HL-60/S4 (cell line): ENCODE measurements around the gene ZNF217.

ENCODE experiments used
- in situ Hi-C: fragments of 300-500 bp; cut with MboI; formaldehyde crosslinking; loops from 2 replicates; pipeline ENCODE4 v1.14.3; 2022; ENCODE audit warnings: low sequenced_read_pairs

The ZNF217 gene

GRCh38 chr20:53585004-53585569 lies 8.6 kb downstream of the ZNF217 start:
- in situ Hi-C loops: loop anchor here (25.0 kb wide), 1 partner anchor 352 kb away; no protein-coding TSS in a partner anchor

DNA sequence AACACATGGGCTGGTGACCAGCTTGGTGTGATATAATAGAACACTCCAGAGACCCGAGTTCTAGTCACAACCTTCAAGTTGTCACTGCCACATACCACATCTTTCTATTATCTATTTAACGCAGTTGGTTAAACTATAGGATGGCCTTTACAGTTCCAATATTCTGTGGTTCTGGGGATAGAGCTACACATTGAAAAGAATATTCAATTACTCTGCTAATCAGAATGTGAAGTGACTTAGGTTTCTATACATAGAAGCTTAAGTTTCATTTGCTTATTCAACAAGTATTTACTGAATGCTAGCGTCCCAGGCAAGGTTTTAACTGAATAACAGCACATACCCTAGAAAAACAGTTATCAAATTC lies 9.1 kb downstream of the ZNF217 start:
- in situ Hi-C loops: loop anchor here (25.0 kb wide), 1 partner anchor 353 kb away; no protein-coding TSS in a partner anchor

DNA sequence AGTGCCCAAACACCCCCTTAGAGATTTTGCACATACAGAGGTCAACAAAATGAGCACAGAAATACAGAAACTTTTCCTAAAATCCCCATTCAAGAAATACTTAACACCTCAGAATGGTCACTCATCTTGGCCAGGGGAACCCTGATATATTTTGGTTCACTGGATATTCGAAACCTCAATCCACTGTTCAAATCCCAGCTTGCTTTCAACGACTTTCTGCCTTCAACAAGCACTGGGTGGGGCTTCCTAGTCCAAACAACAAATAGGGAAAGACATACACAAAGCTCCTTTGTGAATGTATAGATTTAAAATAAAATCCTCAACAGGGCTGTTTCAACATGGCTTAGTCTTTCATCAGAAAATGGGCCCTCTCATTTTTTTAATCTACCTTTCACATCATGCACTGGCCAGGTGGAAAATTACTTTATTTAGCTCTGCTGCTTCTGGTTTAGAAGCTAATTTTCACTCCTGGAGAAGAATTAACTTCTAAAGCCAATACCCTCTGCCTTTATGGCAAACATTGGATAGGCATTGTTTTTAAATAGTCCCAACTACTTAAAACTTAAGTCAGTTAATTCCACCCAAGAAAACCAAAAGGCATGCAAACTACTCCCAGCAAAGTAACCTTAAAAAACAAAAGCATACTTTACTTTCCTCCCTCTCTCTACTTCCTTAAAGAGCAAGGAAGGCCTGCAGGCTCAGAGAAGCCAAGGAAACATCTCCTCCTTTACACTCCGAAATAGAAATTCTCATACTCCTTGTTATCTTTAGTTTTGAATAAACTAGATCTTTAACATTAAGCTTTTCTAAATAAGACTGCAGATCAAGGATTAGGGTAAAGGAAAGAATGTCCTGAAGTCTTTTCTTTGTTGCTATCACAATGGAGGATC lies 9.7 kb downstream of the ZNF217 start:
- in situ Hi-C loops: loop anchor here (25.0 kb wide), 1 partner anchor 353 kb away; no protein-coding TSS in a partner anchor

DNA sequence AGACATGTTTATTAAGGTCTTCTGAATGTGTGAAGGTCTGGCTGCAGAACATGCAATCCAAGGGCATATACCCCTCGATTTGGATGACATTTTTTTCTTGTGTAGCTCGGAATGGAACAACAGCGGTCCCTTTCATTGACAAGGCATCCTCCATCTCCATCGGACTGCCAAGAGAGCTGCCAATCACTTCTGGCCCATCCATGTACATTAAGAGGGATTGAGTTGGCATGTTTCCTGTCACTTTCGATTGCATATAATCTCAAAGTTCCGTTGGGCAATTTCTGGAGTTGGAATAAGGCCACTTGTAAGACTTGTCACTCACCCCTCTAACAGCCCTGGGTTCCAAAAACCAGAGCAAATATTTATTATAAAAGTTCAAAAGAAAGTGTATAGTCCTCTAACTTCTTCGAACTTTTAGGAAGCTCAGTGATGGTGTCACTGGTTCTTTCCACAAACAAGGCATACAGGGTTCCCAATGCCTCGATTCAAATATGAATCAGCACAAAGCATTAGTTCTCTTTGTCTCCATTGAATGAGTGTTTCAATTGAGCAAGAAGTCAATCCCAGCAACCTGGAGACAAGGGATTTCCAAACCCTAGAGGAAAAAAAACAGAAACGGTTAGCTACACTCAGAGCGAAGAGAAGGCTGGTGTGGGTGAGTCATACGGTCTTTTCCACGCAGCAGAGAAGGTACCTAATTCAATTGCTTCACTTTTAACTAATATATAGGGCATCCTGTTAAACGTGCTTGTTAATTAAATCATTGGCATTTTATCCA lies 10.9 kb downstream of the ZNF217 start:
- in situ Hi-C loops: loop anchor here (25.0 kb wide), 1 partner anchor 355 kb away; no protein-coding TSS in a partner anchor

DNA sequence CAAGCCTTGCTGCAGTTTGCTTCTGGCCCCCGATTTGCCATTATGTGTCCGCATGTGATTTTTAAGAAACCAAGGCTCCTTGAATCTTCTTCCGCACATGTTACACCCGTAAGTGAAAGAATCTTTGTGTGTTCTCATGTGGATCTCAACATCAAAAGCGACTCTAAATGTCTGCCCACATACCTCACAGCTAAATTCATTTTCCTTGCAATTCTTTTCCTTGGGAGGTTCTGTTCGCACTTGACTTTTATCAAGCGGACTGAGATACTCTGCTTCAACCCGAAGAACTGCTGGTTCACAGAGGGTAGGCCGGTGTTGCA lies 11.4 kb downstream of the ZNF217 start:
- in situ Hi-C loops: loop anchor here (25.0 kb wide), 1 partner anchor 355 kb away; no protein-coding TSS in a partner anchor

- in situ Hi-C loops: loop anchor here (25.0 kb wide), 1 partner anchor 356 kb away; no protein-coding TSS in a partner anchor
These were observed 12.0 kb downstream of the ZNF217 start for GRCh38 chr20:53581444-53582250.

DNA sequence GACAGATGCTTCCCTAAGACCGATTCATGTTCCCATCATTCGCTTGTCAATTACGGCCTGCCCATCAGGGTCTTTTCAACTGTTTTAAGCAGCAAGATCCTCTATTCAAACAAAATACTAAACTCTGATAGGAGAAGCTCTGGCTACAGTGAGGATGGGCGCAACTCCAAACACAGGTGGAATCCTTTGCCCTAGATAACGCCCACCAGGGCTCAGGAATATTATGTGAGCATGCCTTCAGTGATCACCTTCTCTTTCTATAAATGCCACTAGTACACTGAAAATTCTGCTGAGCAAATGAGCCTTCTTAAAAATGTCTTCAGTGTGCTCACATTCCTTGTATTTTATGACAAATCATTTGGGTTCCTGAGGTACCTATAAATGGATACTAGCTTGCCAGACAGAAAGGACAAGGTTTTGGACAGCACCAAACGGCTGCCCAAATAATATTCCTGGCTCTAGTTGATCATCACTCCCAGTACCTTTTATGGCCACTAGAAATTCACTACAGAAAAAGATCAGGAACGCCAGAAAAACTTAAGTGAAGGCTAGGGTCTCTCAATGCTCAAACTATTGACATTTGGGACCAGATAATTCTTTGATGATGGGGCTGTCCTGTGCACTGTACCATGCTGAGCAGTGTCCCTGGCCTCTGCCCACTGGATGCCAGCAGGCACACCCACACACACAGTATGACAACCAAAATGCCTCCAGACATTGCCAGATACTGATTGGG lies 13.1 kb downstream of the ZNF217 start:
- in situ Hi-C loops: loop anchor here (25.0 kb wide), 1 partner anchor 357 kb away; no protein-coding TSS in a partner anchor

DNA sequence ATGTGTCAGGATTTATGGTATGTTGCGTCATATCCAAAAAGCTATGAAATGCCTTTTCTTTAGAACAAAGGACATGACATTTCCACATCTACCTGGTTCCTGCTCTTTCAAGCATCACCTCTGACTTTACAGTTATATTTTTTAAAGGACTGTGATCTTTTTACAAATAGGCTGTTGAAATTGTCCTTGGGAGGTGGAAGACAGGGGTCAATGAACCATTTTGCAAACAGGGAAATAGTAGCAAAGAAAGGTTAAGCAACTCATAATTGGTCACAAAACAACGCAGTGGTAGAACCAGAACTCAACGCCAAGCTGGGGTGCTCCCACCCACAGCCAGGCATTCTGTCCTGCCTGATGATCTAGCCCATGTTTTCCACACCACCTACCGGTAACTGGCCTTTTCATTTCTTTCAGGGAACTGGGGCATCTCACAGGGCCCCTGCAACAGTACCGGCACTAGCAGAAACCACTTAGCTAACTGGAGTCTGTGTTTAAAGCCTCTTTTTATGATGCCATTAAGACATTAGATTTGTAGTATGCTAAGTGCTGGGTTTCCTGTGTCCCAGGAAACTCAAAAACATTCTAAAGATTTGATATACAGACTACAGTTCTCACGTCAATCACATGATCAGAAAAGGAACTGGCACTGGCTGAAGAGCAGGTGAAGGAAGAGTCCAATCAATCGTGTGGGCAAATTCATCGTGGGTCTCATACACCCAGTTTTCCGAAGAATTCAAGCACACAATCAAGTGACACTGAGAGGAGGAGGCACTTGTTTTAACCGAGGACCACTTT lies 13.9 kb downstream of the ZNF217 start:
- in situ Hi-C loops: loop anchor here (25.0 kb wide), 1 partner anchor 358 kb away; no protein-coding TSS in a partner anchor

- in situ Hi-C loops: loop anchor here (25.0 kb wide), 1 partner anchor 358 kb away; no protein-coding TSS in a partner anchor
These were observed 14.4 kb downstream of the ZNF217 start for GRCh38 chr20:53579266-53579580.

DNA sequence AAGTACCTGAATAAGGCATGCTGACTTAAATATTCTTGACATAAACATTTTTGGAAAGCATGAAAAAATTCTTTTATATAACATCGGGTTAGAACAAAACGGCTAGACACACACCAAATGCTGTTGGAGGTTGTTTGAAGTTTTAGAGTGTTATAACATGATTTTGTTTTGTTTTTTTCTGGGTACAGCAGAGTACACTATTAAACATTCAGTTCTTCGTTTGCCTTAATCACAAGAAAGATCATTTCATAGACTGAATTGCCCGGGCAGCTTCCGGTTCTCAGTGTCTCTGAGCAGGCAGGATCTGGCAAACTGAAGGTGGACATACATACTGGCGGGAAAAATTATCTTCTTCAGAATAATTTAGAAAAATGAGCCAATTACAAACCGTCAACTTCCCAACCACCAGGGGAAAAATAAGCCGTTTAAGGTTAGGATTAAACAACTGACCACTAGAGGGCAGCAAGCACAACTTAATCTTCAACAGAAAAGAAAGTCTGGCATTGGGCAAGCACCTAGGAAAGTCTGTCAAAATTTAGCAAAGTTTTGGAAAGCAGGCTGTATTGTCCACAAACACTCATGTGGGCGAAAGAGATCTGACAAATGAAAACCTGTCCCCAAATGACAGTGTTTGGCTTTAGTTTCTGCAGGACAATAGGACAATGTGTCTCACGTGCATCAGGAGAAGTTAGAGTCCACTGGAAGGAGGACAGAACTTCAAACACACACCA lies 15.0 kb downstream of the ZNF217 start:
- in situ Hi-C loops: loop anchor here (25.0 kb wide), 1 partner anchor 359 kb away; no protein-coding TSS in a partner anchor

DNA sequence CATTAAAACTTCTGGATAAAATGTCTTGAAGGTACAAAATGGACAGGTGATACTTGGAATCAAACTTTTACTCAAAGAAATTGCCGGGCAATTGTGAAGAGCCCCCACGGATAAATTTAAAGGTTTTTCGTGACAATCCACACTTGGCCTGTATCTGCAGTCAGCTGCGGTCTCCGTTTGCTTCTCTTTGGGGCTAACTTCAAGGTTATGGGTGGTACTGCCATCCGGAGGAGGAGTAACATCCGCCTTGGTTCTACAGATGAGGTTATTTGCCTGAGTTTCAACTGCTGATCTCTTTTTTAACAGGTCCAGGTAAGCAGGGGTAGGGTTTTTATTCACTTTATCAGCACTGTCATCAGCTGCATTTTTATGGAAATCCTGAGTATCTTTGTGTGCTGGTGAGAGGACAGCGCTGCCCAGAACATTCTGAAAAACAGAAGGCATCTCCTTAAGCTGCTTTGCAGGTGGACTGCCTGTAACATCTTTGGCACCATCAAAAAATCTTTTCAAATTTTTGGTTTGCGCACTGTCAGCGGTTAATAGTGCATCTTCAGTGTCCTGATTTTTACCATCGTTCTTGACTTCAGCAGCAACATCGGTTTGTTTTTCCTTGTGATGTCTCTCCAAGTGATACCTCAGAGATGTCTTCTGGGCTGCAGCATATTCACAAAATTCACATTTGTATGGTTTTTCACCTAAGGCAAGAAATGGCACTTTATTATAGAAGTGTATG lies 16.9 kb downstream of the ZNF217 start:
- in situ Hi-C loops: loop anchor here (25.0 kb wide), 1 partner anchor 361 kb away; no protein-coding TSS in a partner anchor

GRCh38 chr20:53576195-53576580 lies 17.5 kb downstream of the ZNF217 start:
- in situ Hi-C loops: loop anchor here (25.0 kb wide), 1 partner anchor 361 kb away; no protein-coding TSS in a partner anchor

GRCh38 chr20:53575481-53576194 lies 18.0 kb downstream of the ZNF217 start:
- in situ Hi-C loops: loop anchor here (25.0 kb wide), 1 partner anchor 362 kb away; no protein-coding TSS in a partner anchor

GRCh38 chr20:53574819-53575218 lies 18.8 kb downstream of the ZNF217 start:
- in situ Hi-C loops: loop anchor here (25.0 kb wide), 2 partner anchors 362 to 487 kb away; partner anchors contain the start of gene BCAS1

GRCh38 chr20:53574259-53574789 lies 19.3 kb downstream of the ZNF217 start:
- in situ Hi-C loops: loop anchor here (25.0 kb wide), 1 partner anchor 488 kb away; the partner anchor contains the start of gene BCAS1
